Lower lobe of right lung (tissue), 2 donors: ENCODE measurements around the gene VILL. TPM values are rescaled to one million over a fixed set of nuclear protein-coding genes. Genes with fewer than 3 reads are reported as not detected.
A peak's percentile ranks its signal among the peaks of the same experiment; 100 is the strongest.

Source experiments
- ATAC-seq, 2 donors: fragments of 200-7000 bp; cut with Tn5 transposase; one replicate each; pipeline ENCODE4 v1.9.1; 2020 to 2022; ENCODE audit warnings: mild to moderate bottlenecking in 2 of 2, moderate library complexity in 2 of 2
- DNase-seq: peaks from one replicate; pipeline ENCODE4 v3.0.0-alpha.2; 2020
- H3K27ac ChIP-seq: fragments of 200-600 bp; one replicate; pipeline ENCODE4 v1.8.0; 2022
- H3K27me3 ChIP-seq: fragments of 200-600 bp; one replicate; pipeline ENCODE4 v1.8.0; 2022; ENCODE audit warnings: low read depth
- H3K36me3 ChIP-seq: fragments of 200-600 bp; one replicate; pipeline ENCODE4 v1.8.0; 2022; ENCODE audit warnings: mild to moderate bottlenecking
- H3K4me1 ChIP-seq: fragments of 200-600 bp; one replicate; pipeline ENCODE4 v1.8.0; 2022
- H3K4me3 ChIP-seq: fragments of 200-600 bp; one replicate; pipeline ENCODE4 v1.8.0; 2022; ENCODE audit warnings: mild to moderate bottlenecking
- H3K9me3 ChIP-seq: fragments of 200-600 bp; one replicate; pipeline ENCODE4 v1.8.0; 2022
- intact Hi-C: fragments of 100-400 bp; cut with DNase I; formaldehyde crosslinking; loops from one replicate; pipeline ENCODE4 v1.11.0; 2022
- total RNA-seq: library from RNA; stranded (reverse); fragmentation: NEBNext Ultra II Directional; extraction: Animal tissue kit (Norgen Biotek cat#: 25700); gene quantifications from one replicate; pipeline ENCODE4 v1.2.1, GENCODE V29; 2021
- TF ChIP-seq, protein P1 (sequence below): fragments of 200-600 bp; IDR thresholded peaks from one replicate; pipeline ENCODE4 v1.8.0; 2022; ENCODE audit warnings: antibody characterized with exemption, mild to moderate bottlenecking
- donor health status: DM: no; HTN: yes; CAD: no; lungs with severe emphysema.

Gene VILL
- total RNA-seq, 1 donor from 2014 or later = 12.5 TPM

GRCh38 chr3:38011111-38011510 is 20.5 kb downstream of the VILL start:
- peaks cover 78% of the 10 kb centered on the region for H3K36me3 ChIP-seq
- intact Hi-C loops = no loop called here

GRCh38 chr3:38015485-38015884 is 24.9 kb downstream of the VILL start:
- peaks cover 75% of the 10 kb centered on the region for H3K36me3 ChIP-seq
- H3K4me1 ChIP-seq = no peaks in the 10 kb centered on the region
- no peaks in the 10 kb centered on the region for H3K27me3 ChIP-seq
- ATAC-seq = no peak
- no peak for DNase-seq
- no peak overlapping the region for H3K4me3 ChIP-seq
- H3K9me3 ChIP-seq = peaks cover 4% of the 10 kb centered on the region
- intact Hi-C loops = no loop called here
- no peak overlapping the region for H3K27ac ChIP-seq
- TF ChIP-seq, protein P1, sequence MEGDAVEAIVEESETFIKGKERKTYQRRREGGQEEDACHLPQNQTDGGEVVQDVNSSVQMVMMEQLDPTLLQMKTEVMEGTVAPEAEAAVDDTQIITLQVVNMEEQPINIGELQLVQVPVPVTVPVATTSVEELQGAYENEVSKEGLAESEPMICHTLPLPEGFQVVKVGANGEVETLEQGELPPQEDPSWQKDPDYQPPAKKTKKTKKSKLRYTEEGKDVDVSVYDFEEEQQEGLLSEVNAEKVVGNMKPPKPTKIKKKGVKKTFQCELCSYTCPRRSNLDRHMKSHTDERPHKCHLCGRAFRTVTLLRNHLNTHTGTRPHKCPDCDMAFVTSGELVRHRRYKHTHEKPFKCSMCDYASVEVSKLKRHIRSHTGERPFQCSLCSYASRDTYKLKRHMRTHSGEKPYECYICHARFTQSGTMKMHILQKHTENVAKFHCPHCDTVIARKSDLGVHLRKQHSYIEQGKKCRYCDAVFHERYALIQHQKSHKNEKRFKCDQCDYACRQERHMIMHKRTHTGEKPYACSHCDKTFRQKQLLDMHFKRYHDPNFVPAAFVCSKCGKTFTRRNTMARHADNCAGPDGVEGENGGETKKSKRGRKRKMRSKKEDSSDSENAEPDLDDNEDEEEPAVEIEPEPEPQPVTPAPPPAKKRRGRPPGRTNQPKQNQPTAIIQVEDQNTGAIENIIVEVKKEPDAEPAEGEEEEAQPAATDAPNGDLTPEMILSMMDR = no peak

More at GRCh38 chr3:38011111-38011510, 20.5 kb downstream of the VILL start:
- no peak overlapping the region for H3K4me3 ChIP-seq
- no peaks in the 10 kb centered on the region for H3K27me3 ChIP-seq
- DNase-seq = peak; percentile 32
- no peak overlapping the region for H3K27ac ChIP-seq
- TF ChIP-seq, protein P1 = no peak
- peaks cover 2% of the 10 kb centered on the region for H3K9me3 ChIP-seq
- H3K4me1 ChIP-seq = no peaks in the 10 kb centered on the region
- ATAC-seq = no peak

DNA sequence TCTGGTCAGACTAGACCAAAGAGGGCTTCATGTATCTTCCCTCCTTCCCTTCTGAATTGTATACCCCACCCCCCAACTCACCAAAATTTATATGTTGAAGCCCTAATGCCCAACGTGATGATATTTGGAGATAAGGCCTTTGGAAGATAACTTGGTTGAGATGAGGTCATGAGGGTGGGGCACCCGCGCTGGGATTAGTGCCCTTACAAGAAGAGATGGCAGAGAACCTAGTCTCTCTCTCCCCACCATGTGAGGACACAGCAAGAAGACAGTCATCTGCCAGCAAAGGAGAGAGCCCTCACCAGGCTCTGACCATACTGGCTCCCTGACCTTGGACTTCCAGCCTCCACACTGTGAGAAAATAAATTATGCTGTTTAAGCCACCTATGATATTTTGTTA is 25.4 kb downstream of the VILL start:
- DNase-seq (no peak), ATAC-seq (no peak)
- intact Hi-C loops = no loop called here
- Histone ChIP-seq H3K4me1 (no peaks in the 10 kb centered on the region), H3K9me3 (peaks cover 4% of the 10 kb centered on the region), H3K4me3 (no peak overlapping the region), H3K27me3 (no peaks in the 10 kb centered on the region), H3K27ac (no peak overlapping the region), H3K36me3 (peaks cover 70% of the 10 kb centered on the region)
- TF ChIP-seq, protein P1 = no peak

DNA sequence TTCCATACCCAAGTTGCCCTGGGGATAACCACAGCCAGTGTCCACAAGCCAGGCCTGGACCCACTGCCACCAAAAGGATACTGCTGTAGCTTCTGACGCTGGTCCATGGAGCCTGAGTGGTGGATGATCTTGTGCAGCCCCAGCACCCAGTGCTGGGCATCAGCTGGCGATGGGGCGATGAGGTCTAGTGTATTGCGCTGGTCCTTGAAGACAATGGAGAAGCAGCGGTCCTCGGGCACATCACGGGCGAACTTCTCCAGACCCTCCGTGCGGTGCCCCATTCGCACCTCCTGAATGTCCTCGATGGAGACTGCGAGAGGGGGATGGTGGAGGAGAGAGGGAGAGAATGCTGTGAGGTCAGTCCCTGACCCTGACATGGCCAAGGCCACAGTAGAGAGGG is 25.8 kb downstream of the VILL start:
- Histone ChIP-seq H3K27me3 (no peaks in the 10 kb centered on the region), H3K36me3 (peaks cover 66% of the 10 kb centered on the region), H3K4me3 (no peak overlapping the region), H3K4me1 (no peaks in the 10 kb centered on the region), H3K9me3 (peaks cover 4% of the 10 kb centered on the region), H3K27ac (no peak overlapping the region)
- intact Hi-C loops = no loop called here
- TF ChIP-seq, protein P1 = no peak
- ATAC-seq (no peak), DNase-seq (no peak)

GRCh38 chr3:38016847-38017444 is 26.4 kb downstream of the VILL start:
- TF ChIP-seq, protein P1 = no peak
- intact Hi-C loops = no loop called here
- peak in 1 of 2 donors; percentile 6 for ATAC-seq

More at GRCh38 chr3:38016847-38017444, 26.4 kb downstream of the VILL start:
- H3K4me1 ChIP-seq = peaks cover under 1% of the 10 kb centered on the region
- no peak overlapping the region for H3K4me3 ChIP-seq
- H3K9me3 ChIP-seq = peaks cover 4% of the 10 kb centered on the region
- no peaks in the 10 kb centered on the region for H3K27me3 ChIP-seq
- no peak overlapping the region for H3K27ac ChIP-seq
- H3K36me3 ChIP-seq = peaks cover 64% of the 10 kb centered on the region
- no peak for DNase-seq
